GM18498 (cell line): ENCODE measurements around the gene FABP7.
A peak's percentile ranks its signal among the peaks of the same experiment; 100 is the strongest.
"Not testable (repeated sequence)": the region's sequence is repeated elsewhere in the genome, so short reads cannot be mapped to it uniquely, and the experiment has no call there.

Source experiments
- ATAC-seq: cut with Tn5 transposase; IDR thresholded peaks from one replicate; pipeline ENCODE4 v1.9.1; 2021; ENCODE audit warnings: mild to moderate bottlenecking, moderate library complexity; ENCODE audit not compliant: unreplicated experiment

FABP7 gene

DNA sequence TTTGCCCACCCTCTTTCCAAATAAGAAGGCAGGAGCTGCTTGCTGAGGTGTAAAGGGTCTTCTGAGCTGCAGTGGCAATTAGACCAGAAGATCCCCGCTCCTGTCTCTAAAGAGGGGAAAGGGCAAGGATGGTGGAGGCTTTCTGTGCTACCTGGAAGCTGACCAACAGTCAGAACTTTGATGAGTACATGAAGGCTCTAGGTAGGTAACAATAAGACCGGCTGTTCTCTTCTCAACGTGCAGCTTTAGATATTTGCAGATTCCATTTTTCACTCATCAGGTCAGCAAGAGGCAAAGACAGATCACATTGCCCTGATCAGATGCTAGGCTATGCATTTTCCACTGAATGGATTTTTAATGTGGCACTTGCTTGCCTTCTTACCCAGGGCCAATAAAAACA lies at the start of gene FABP7:
Gene FABP7, plus strand, starts transcription at position 50 of the 400 bp plus-strand sequence. Its CDS starts 79 bp downstream, at position 129.
- ATAC-seq: no peak

DNA sequence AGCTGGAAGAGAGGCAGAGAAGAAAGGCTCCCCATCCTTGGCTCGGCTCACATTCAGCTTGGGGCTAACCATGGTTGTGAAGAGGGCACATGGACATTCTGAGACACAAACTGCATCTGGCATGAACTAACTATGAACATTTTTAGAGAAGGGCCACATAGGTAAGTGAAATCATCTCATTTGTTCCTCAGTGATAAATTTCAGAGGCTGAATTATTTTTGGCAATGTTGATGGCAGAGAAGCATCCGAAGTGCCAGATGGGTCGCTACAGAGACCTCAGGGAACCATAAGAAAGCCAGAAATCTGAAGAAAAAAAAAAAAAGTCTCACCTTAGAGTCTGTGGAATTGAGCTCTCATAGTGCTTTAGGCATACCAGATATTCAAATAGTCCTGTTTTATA lies 49.2 kb upstream of the FABP7 start:
- ATAC-seq: no peak

DNA sequence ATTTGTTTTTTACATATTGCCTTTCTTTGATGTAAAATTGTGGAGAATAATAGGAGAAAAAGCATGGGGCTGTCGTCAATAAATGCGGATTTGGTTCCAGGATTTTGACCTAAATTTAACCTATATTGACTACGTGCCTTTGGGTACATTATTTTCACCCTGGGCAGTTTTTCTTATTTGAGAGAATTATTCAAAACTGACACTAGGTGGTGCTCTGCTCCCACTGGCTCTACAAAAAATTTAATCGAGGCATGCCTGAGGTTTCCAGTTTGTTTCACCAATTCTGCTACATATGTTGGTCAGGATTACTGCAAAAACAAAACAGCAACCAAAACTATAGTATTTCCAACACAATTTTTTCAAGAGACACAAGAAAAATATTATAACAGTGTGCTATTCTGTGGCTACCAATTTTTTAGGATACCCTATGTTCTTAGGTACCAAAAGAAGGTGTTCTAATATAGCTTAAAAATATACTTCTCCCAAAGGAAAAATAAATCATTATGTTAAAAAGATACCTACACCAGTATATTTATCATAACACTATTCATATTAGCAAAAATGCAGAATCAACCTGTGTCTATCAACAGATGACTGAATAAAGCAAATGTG lies 48.6 kb upstream of the FABP7 start:
- ATAC-seq: peak; percentile 55

DNA sequence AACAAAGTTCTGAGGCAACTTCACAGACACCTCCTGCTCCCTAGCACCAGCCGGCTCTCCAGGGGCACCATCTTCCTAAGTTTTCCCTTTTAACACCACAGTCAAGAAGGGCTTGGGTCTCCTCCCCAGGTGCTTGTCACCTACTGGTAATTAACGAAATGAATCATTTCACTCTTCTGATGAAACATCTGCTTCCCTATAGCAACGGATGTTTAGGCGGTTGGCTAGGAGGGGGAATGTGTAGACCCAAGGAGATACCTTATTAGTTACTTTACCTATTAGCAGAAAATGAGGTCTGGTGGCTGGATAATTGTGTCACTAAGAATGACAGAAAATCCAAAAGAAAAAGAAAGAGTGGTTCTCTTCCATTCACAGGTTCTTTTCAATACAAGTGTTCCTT lies 46.3 kb upstream of the FABP7 start:
- ATAC-seq: no peak

DNA sequence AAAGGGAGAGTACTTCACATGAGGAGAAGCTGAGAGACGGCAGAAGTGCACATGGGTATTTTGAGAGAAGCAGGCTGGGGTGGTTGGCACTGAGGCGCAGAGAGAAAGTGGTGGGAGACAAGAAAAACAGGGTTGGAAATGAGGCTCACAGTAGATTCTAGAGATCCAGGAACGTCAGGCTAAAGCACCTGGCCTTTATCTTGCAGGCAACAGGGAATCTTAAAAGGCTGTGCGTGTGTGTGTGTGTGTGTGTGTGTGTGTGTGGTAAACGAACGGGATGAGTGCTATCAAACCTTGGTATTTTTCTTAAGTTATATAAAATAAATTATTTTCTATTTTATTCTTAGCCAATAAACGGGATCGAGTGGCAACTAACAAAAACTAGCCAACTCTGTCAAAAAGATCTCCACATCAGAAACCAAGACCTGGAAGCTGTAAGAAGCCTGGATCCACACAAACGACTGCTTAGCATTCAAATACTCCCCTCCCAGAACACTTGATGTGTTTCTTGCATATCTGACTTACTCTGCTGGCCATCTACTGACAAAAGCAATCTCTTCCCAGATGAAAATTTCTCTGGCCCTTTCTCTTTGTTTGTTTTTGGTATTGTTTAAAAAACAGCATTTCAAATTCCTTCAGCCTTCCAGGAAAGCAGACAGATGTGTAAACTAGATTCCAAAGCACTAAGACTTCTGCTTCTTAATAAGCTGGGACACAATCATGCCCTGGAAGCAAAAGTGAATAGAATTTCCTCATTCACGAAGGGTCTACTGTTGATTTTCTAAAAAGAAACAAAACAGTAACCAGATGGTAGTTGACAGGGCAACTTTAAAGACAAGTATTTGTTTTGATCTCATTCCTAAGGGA lies 44.8 kb upstream of the FABP7 start:
- no peak for ATAC-seq

DNA sequence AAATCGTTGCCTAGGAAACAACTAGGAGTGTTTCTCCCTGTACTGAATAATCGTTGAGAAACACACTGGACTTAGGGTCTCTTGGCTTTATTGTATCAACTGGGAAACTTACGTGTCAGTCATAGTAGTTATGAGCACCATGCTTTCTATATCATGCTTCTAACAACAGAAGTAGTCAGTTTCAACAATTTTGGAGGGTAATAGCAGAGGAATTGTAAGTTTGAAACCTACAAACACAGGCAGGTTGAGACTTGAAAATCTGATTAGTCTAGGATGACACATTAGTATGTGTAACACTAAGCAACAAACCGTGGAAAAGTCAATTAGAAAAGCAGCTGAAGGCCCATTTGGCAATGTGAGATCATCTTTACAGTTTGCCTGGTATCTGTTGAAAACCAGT lies 43.9 kb upstream of the FABP7 start:
- no peak for ATAC-seq

DNA sequence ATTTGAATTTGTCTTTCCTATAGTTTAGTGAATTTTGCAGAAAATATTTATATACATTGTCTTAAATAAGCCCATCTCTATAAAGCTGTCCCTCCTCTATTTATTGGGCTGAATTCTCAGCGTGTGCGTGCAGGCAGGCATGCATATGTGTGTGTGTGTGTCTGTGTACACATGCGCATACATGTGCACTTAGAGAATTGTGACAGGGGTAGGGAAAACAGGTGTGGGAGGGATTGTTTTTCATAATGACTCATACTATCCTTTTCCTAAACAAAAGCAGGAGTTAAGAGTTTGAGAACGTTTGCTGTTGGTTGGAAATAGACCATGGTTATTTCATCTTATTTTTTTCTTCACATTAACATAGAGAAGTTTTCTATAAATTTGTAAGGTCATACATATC lies 43.4 kb upstream of the FABP7 start:
- ATAC-seq: no peak

DNA sequence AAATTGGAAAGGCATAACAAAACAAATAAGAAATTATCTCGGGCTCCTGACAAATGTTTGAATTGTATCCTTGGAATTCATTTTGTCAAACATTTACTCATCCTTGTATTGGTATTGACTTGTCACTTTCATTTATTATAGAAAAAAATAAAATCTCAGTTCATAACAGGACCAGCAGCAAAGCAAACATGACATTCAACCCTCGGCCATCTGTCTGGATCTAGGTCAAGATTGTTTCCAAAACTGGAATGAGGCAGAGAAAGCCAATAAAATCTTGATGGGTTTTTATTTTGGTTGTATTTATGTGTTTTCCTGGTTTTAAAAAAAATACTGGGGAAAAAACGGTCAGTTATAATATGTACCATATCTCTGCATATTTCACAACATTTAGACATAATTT lies 42.9 kb upstream of the FABP7 start:
- no peak for ATAC-seq

DNA sequence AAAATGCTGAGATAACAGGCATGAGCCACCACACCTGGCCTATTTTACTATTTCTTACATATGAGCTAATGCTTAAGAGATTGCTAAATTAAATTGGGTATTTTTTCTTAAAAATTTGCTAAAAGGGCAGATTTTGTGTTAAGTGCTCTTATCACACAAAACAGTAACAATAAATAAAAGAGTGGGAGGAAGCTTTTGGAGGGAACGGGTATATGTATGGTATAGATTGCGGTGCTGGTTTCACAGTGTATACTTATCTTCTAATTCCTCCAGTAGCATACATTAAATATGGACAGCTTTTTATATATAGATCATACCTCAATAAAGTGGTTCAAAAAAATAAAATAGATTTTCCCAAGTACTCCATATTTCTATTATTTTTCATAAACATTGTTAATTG lies 39.4 kb upstream of the FABP7 start:
- no peak for ATAC-seq

DNA sequence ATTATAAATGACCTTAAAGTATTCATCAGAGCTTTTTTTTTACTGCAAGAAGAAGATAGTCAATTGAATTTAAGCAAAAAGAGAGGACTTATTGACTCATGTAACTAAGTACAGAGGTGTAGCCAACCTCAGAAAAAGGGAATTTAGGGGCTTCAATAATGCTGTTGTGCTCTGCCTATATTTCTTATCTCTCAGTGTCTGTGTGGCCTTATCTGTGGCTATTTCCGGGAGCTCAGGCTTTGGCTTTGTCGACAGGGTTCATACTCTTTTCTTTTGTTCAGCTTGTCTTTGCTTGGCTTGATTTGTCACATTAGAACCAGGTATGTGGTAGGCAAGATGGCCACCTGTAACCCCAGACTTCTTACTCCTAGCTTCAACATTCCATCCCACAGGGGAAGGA lies 38.6 kb upstream of the FABP7 start:
- ATAC-seq: no peak

DNA sequence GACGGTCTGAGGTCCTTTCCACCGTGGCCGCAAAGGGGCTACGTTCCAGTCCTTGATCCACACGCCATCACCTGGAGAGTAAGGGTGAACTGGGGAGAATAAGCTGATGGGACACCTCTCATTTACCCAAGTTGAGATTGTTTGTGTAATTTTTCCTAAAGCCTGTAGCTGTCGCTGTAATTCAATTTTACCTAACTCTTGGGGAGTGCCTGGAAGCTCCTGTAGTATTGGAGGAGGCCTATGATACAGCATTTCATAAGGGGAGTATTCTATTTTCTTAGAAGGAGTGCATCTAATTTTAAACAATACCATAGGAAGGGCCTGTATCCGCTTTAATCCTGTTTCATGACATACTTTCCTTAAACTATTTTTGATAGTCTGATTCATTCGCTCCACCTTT lies 35.3 kb upstream of the FABP7 start:
- not testable (repeated sequence) for ATAC-seq

DNA sequence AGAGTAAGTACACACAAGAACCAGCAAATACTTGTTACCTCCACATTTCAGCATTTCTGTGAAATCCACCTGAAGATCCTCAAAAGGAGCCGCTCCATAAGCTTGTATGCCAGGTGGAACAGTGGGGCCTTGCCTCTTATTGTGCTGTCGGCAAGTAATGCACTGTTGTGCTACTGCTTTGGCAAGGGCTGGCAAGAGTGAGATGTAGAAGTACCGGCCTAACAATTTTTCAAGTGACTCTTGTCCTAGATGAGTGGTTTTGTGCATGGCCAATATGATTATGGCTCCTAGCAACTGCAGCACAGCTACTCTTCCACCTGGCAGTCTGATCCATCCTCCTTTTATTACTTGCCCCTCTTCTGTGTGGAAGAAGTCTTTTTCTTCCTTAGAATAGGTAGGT lies 34.7 kb upstream of the FABP7 start:
- not testable (repeated sequence) for ATAC-seq

DNA sequence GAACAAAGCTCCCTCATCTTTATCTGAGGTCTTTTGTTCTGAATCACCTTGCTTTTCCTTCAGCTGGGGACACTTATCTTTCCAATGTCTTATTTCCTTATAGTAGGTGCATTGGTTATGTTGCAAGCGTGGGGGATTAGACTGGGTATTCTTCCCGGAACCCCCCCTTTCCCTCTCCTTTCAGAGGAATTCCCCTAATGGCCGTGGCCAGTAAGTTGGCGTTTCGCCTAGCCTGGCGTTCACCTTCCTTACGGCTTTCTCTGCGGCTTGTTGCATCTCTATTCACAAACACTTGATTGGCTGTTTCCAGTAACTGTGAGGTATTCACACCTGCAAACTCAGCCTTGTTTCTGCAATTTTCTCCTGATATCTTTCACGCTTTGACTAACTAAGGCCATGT lies 32.8 kb upstream of the FABP7 start:
- no peak for ATAC-seq

DNA sequence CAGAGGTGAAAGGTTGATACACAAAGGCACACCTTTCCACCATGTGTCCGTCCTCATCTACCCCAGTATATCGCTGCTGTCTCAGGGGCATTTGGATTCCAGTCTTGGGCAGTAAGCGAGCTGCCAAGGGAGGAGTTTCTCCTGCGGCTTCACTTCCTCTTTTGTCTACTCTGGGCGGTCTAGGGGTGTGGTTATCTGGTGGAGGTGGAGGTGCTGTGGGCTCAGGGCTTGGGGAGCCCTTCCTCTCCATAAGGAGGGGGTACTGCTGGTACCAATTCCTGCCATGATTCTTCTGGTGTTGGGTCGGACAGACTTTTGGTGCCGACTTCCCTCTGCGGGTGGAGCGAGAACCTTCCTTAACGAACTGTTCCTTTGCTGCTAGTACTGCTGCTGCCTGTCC lies 31.9 kb upstream of the FABP7 start:
- no peak for ATAC-seq

DNA sequence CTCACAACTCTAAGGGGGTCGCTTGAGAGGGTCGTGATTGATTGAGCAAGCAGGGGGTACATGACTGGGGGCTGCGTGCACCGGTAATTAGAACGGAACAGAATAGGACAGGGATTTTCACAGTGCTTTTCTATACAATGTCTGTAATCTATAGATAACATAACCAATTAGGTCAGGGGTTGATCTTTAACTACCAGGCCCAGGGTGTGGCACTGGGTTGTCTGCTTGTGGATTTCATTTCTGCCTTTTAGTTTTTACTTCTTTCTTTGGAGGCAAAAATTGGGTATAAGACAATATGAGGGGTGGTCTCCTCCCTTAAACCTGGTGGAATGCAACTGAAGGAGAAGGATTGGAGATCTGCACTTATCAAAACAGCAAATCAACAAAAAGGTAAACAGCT lies 30.6 kb upstream of the FABP7 start:
- ATAC-seq: not testable (repeated sequence)

DNA sequence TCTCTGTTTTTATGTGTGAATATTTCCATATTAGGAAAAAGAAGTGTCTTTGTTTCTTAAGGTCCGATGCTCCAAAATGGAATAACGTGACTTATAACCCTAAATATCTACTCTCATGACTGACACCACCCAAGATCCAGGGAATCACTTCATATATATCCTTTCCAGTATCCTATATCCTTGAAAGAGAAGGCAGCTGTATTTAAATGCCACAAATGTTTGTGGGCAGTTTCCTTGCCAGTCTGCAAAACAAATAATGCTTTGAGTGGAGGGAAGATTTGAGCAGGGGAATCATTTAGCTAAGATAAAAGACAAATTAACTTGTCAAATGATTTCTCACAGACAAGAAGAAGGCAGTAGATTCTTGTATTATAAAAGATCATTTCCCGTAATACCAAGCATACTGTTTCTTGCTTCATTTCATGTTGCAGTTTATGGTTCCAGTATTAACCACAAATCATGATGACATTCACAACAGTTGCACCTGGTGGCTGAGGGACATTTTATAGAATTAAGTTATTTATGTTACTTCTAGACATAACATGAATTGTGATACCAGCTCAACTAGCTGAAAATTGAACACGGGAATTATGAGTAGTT lies 30.0 kb upstream of the FABP7 start:
- no peak for ATAC-seq

DNA sequence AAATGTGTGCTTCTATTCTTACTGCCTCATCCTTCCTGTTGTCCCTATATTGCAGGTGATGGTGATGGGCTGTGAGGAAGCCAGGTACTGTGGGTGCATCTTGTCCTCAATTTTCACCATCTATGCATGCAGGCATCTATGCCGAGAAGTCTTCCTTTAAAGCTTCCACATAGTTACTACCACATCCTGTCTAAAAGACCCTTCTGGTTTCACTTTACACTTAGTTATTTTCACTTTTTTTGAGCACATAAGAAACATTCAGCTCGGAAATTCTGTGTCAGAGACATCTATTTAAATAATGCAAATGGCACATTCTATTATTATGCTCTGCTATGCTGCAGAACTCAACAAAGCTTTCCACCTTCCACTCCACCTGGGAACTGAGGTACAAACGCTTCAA lies 28.2 kb upstream of the FABP7 start:
- peak; percentile 95 for ATAC-seq

DNA sequence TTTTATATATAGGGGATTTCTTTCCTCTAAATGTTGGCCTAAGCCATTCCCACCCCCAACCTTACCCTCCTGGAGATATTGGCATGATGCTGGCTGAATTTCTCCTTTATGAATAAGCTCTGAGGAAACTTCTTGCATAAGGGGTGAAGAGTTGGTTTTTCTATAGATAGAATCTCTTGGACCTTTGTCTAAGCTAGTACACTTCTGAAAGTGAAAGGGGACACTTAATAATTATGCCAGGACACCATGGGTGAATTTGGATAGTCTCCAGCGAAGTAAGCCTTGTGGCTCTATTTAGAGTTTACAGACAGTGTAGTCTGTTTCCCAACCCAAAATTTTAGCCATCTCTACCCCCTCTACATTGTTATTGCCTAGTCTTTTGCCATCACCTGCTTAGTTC lies 27.1 kb upstream of the FABP7 start:
- ATAC-seq: peak; percentile 36

DNA sequence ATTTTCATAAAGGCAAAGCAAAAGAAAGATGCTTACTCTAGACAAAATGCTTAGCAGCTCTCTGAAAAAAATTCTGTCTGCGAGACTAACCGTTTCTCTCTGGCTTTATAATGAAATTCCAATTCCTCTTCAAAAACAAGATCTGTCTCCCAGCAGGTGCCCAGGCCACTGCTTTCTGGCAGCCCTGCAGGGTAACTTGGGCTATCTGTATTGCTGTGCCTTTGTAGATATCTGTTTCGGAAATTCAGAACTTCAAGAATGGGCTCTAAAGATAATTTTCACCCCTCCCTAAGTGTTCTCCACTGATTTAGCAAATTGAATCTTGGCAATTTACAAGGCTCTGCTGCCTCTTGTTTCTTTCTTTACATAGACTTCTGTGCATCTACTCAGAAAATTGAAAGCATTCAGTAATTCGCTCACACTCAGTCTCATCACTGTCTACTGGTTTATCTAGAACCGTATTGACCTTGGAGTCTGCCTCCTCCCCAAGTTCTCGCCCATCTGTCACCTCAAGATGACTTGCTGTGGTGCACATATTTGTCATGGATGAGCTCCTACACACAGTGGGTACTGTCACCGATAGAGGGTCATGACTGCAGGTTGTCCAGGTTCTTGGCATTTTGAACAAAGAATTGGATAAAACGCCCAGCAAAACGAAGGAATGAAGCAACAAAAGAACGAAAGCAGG lies 26.4 kb upstream of the FABP7 start:
- ATAC-seq: no peak

DNA sequence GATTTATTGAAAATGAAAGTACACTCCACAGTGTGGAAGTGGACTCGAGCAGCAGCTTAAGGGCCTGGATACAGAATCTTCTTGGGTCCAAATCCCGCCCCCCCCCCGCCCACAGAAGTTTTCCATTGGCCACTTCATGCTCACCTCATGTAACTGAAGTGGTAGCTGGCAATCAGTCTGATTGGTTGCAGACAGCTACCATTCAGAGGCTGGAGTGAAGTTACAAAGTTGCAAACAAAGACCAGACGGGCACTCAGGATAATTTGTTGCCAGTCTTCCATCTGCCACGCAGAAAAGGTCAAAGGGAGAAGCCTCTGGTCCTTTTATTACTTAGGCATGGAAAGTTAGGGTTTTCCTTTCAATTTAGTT lies 25.8 kb upstream of the FABP7 start:
- no peak for ATAC-seq

DNA sequence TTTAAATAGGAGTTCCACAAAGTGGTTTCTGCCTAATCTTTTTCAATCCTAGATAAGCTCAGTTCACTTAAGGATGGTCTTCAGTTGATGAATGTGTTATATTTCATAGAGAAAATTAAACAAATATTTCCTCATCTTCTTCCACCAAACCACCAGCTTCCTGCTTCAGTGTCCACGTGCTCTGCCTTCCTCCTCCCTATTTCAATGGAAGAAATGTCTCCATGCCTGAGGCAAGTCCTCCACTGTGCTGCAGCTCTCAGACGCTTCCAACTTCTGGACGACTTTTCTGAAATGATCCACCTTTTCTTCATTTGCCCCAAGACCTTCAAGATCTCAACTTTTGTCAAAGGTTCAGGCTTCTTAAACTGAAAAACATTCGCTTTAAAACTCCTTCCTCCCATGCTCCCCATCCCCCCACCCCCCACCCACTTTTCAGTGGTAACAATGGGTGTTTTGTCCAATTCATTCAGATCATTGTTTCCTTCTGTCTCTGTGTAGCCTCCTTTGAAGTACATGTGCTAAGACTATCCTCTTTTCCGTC lies 25.3 kb upstream of the FABP7 start:
- ATAC-seq: no peak
